ENCODE measurements around the gene ATP6AP1.
A peak's percentile ranks its signal among the peaks of the same experiment; 100 is the strongest.

DNA sequence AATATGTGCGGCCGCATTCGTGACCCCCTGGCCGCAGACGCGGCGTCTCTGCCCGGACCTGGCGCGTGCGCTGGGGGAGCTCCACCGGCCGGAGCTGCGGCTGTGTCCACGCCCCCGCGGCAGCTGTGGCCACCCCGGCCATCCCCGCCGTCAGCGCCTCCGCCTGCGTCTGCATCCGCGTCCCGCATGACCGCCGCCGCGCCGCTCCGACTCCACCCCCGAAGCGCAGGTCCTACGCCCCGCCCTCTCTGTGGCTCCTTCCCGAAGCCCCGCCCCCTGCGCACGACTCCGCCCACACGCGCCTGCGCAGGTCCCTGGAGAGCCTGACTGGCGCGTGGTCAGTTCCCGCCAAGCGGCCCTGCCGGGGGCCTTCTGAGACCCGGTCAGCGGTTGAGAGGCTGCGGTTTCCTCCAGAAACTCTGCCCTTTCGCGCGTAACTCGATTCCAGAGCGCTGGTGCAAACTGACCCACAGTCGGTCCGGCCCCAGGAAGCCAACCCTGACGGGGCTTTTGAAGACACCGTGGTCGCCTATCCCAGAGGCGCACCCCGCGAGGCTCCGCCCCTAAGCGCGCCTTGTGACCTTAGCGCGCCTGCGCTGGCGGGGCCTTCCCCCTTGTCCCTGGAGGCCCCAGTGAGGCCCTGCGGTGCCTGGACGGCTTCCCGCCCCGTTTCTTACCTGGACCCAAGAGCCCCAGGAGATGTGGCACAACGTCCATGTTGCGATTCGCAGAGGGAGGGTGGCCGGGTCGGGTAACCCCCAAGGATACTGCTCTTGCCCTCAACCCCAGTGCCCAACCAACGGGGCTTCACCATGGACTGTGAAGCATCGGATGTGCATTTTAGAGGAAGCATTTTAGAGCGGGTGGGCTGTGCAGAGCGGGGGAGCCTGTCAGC is 50.5 kb downstream of the ATP6AP1 start, which contains the start of gene LAGE3:
- TF ChIP-seq EP300 (IDR thresholded peaks at IDR 0.05): no peak
- TF ChIP-seq POLR2AphosphoS5 (IDR thresholded peaks at IDR 0.05): peak; percentile 31
- no peak for TF ChIP-seq CTCF (IDR thresholded peaks at IDR 0.05)

Data from gastroesophageal sphincter (tissue), 3 donors.